ENCODE data around the gene CRIP3. TPM values are rescaled to one million over a fixed set of nuclear protein-coding genes. Genes with fewer than 3 reads are reported as not detected.

CRIP3 gene
- total and polyA plus RNA-seq, 2 of the 4 experiments (the other 2 are of a cell fraction), result not detected

- no CpG with 5 or more reads among the region's 1 CpG for WGBS, 2 experiments (ENCODE audit: extremely low coverage in 2 of 2, insufficient read length in 1 of 2)
- no peak overlapping the region for H2BK15ac ChIP-seq (ENCODE audit: low read depth, low read length)
- no peak overlapping the region for H4K5ac ChIP-seq (ENCODE audit: low read depth, low read length)
- no peak overlapping the region for H2AFZ ChIP-seq (replicated peaks; ENCODE audit: low read length, poor library complexity)
- H3K18ac ChIP-seq (ENCODE audit: low read depth, low read length), result no peak overlapping the region
- no peaks in the 10 kb centered on the region for H3K9me3 ChIP-seq (ENCODE audit: control insufficient read depth, insufficient read depth, low read length)
- dilution Hi-C loops (cut with HindIII; ENCODE audit: low sequenced_read_pairs, unreplicated experiment), result no loop called here
- POLR2A ChIA-PET (ENCODE audit: unreplicated experiment), result no interaction called here
- no peak overlapping the region for H4K91ac ChIP-seq (ENCODE audit: insufficient read depth, low read depth, low read length)
- no peaks in the 10 kb centered on the region for H3K27me3 ChIP-seq (ENCODE audit: control insufficient read depth, insufficient read depth, low read length)
- CTCF ChIA-PET, result no interaction called here
- H2BK20ac ChIP-seq (ENCODE audit: low read depth, low read length), result no peak overlapping the region
- no peak for ATAC-seq (ENCODE audit: low read depth)
- intact Hi-C loops (cut with micrococcal nuclease), result loop anchor here (10.0 kb wide), 1 partner anchor 427 kb away; no protein-coding TSS in a partner anchor
- TF ChIP-seq MAZ (IDR thresholded peaks at IDR 0.05; ENCODE audit: borderline replicate concordance, low read depth, low read length) (no peak), USF2 (IDR thresholded peaks at IDR 0.05; ENCODE audit: low read depth, low read length) (no peak), NFE2L2 (IDR thresholded peaks at IDR 0.05; ENCODE audit: low read depth, low read length) (no peak), CHD1 (IDR thresholded peaks at IDR 0.05; ENCODE audit: low read depth, low read length) (no peak), BHLHE40 (IDR thresholded peaks at IDR 0.05; ENCODE audit: low read depth, low read length) (no peak), CTCF (conservative IDR thresholded peaks at IDR 0.05; ENCODE audit: low read depth, low read length) (no peak), POLR2A (IDR thresholded peaks at IDR 0.05; ENCODE audit: low read depth, low read length) (no peak), CEBPB (IDR thresholded peaks at IDR 0.05; ENCODE audit: low read depth, low read length) (no peak)
- H2AK5ac ChIP-seq (ENCODE audit: low read depth, low read length), result no peak overlapping the region
- H3K56ac ChIP-seq (ENCODE audit: extremely low read depth, insufficient read depth, low read length), result no peak overlapping the region
- H4K8ac ChIP-seq (ENCODE audit: low read depth in 2 of 2, low read length in 2 of 2), result no peak overlapping the region
- H3K36me3 ChIP-seq (ENCODE audit: control insufficient read depth, insufficient read depth, low read length), result peaks cover under 1% of the 10 kb centered on the region; the same call in 1 of the 2 replicates
- in situ Hi-C loops (cut with MboI; ENCODE audit: low sequenced_read_pairs), result loop anchor here (5.0 kb wide), 1 partner anchor 69 kb away; no protein-coding TSS in a partner anchor
- BruUV-seq (replicated peaks), result no TSS peak
- DNase-seq, result no peak
- H3K4ac ChIP-seq (ENCODE audit: low read depth, low read length), result no peak overlapping the region
- H2BK5ac ChIP-seq (ENCODE audit: low read depth, low read length, poor library complexity, severe bottlenecking), result no peak overlapping the region
- H4K20me1 ChIP-seq (ENCODE audit: insufficient read depth, low read length), result no peaks in the 10 kb centered on the region
- H2AK9ac ChIP-seq (replicated peaks; ENCODE audit: low read depth, low read length, poor library complexity), result no peak overlapping the region
- no peak overlapping the region for H3K9ac ChIP-seq (ENCODE audit: low read depth, low read length)
- H3K14ac ChIP-seq (replicated peaks; ENCODE audit: low read depth, low read length), result no peak overlapping the region
- H3K9me1 ChIP-seq (ENCODE audit: insufficient read depth, low read length), result no peaks in the 10 kb centered on the region
- H3K4me2 ChIP-seq (ENCODE audit: low read depth, low read length), result no peak overlapping the region
- H3K4me3 ChIP-seq (ENCODE audit: insufficient read depth, low read depth, low read length), result no peak overlapping the region
- no peak overlapping the region for H3K27ac ChIP-seq (ENCODE audit: insufficient read depth, low read length)
- H3K23ac ChIP-seq (ENCODE audit: low read depth, low read length), result no peak overlapping the region
- H2BK120ac ChIP-seq (ENCODE audit: low read depth, low read length), result no peak overlapping the region
- no peaks in the 10 kb centered on the region for H3K4me1 ChIP-seq (ENCODE audit: control insufficient read depth, insufficient read depth, low read length)
- no peaks in the 10 kb centered on the region for H3K79me1 ChIP-seq (ENCODE audit: low read depth in 1 of 2, low read length in 2 of 2)
Measured at GRCh38 chr6:43331470-43331869, 22.8 kb upstream of the CRIP3 start.

Data from IMR-90 (cell line).